Raji (cell line): ENCODE results near the gene ZMIZ1.

Experiments
- POLR2A ChIP-seq: IDR thresholded peaks from 2 replicates; pipeline ENCODE4 v1.6.1; 2011; ENCODE audit warnings: low read depth, low read length, control low read depth; ENCODE audit not compliant: insufficient read depth

Gene ZMIZ1

GRCh38 chr10:79195091-79195923 lies 126.5 kb downstream of the ZMIZ1 start:
- TF ChIP-seq POLR2A = no peak

- TF ChIP-seq POLR2A = no peak
Measured at GRCh38 chr10:79196470-79197461, 128.0 kb downstream of the ZMIZ1 start.

GRCh38 chr10:79197558-79197957 lies 128.8 kb downstream of the ZMIZ1 start:
- TF ChIP-seq POLR2A = no peak

GRCh38 chr10:79200346-79200745 lies 131.6 kb downstream of the ZMIZ1 start:
- TF ChIP-seq POLR2A = no peak

GRCh38 chr10:79201706-79202105 lies 132.9 kb downstream of the ZMIZ1 start:
- TF ChIP-seq POLR2A = no peak

GRCh38 chr10:79202188-79203013 lies 133.6 kb downstream of the ZMIZ1 start:
- TF ChIP-seq POLR2A = no peak

- TF ChIP-seq POLR2A = no peak
Measured at GRCh38 chr10:79203014-79203644, 134.4 kb downstream of the ZMIZ1 start.

DNA sequence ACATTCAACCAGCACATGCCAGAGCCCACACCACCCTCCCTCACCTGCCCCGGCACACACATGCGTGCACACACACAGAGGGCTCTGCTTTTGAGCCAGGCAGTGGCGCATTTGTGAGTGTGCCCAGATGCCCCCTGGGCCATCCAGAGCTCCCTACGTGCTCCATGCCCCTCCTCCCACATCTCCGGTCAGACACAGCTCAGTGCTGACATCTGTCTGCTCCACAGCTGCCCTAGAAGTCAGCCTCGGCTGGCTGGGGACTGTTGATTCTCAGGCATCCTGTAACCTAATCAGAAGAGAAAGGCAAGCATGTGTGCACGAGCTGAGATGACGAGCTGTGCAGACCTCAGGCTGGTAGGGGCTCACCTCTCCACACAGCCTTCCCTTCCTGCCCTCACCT lies 135.1 kb downstream of the ZMIZ1 start:
- TF ChIP-seq POLR2A = no peak

DNA sequence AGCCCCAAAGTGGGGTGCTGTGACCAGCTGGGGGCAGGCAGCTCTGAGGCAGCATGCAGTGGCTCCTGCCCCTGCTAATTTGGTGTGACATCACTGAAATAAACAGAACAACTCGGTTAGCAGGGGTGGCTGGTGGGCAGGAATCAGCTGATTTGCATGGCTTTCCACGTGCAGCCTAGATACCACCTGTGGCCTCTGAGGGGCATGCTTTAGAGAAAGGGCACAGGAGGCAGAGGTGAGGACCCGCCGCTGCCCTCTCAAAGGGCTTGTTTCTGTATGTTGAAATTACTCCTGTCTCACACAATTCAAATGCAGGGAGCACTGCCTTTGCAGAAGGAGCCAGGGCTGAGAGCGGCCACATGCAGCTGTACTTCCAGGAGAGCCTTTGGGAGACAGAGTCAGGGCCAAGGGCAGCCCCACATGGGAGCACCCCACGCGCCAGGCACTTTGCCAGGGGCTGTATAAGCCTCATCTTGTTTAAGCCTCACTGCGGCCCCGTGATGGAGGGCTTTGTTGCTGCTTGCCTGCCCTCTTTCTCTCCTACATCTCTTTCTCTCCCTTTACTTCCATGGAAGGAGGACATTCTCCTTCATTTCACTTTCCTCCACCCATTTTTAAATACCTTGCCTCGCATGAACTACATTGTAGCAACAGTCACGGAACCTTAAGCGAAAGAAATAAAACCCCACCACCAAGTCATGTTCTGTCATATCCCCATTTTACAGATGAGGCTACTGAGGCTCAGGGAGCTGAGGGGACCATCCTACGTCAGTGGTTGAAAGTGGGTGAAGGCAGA lies 137.7 kb downstream of the ZMIZ1 start:
- TF ChIP-seq POLR2A = no peak

- no peak for TF ChIP-seq POLR2A
Measured at GRCh38 chr10:79207096-79207357, 138.3 kb downstream of the ZMIZ1 start.

DNA sequence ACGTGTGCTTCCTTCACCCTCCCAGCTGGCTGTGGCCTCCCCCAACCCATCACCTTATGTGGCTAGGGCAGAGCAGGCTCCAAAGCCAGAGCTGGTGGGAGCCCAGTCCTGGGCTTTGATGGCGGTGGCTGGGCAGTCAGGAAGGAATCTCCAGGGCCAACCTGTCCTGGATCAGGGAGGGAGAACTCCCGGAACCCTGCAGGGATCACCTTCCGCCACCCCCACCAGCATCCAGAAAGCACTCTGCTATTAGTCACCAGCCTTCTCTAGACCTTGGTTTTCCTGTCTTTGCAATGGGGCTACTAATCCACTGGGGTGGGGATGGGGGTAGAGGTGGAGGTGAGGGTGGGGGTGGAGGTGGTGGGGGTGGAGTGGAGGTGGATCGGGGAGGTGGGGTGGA lies 139.0 kb downstream of the ZMIZ1 start:
- TF ChIP-seq POLR2A = no peak

GRCh38 chr10:79208251-79208983 lies 139.7 kb downstream of the ZMIZ1 start:
- TF ChIP-seq POLR2A = no peak

- TF ChIP-seq POLR2A = no peak
Measured at GRCh38 chr10:79209340-79209739, 140.6 kb downstream of the ZMIZ1 start.
